ENCODE measurements around the gene LOXL1.

GRCh38 chr15:73990250-73991005 is 64.2 kb downstream of the LOXL1 start:
- TF ChIP-seq CTCF (IDR thresholded peaks at IDR 0.05; ENCODE audit: low read depth, low read length, missing input control) (no peak), EGR1 (IDR thresholded peaks at IDR 0.05; ENCODE audit: low read depth in 2 of 2) (no peak), REST (IDR thresholded peaks at IDR 0.05) (no peak), YY1 (IDR thresholded peaks at IDR 0.05) (no peak), FOXA1 (IDR thresholded peaks at IDR 0.05) (no peak), TAF1 (conservative IDR thresholded peaks at IDR 0.05) (no peak), ATF3 (IDR thresholded peaks at IDR 0.05) (no peak), RAD21 (IDR thresholded peaks at IDR 0.05) (no peak), FOXA2 (IDR thresholded peaks at IDR 0.05) (no peak)

Data from liver (tissue), 3 donors.